Left lung (tissue), 10 donors: ENCODE results near the gene ADAMTS12. TPM values are rescaled to one million over a fixed set of nuclear protein-coding genes. Genes with fewer than 3 reads are reported as not detected.
A peak's percentile ranks its signal among the peaks of the same experiment; 100 is the strongest.

Experiments used
- ATAC-seq: fragments of 200-7000 bp; cut with Tn5 transposase; one replicate; pipeline ENCODE4 v1.9.1; 2020; ENCODE audit warnings: moderate library complexity
- DNase-seq, 4 donors: peaks; one replicate each; pipeline ENCODE4 v3.0.0-alpha.2; 2013 to 2020
- H3K27ac ChIP-seq, 2 donors: fragments of 200-600 bp; sonication (generic) in 1 of 2; one replicate each; pipeline versions ENCODE4 v1.5.0 to v1.8.0; 2020 to 2021
- H3K27me3 ChIP-seq, 2 donors: fragments of 200-600 bp; sonication (generic) in 1 of 2; one replicate each; pipeline versions ENCODE4 v1.5.0 to v1.8.0; 2020 to 2021
- H3K36me3 ChIP-seq, 2 donors: fragments of 200-600 bp; sonication (generic) in 1 of 2; one replicate each; pipeline versions ENCODE4 v1.5.0 to v1.8.0; 2020 to 2021
- H3K4me1 ChIP-seq, 2 donors: fragments of 200-600 bp; one replicate each; pipeline ENCODE4 v1.8.0; 2021
- H3K4me3 ChIP-seq, 2 donors: fragments of 200-600 bp; sonication (generic) in 1 of 2; one replicate each; pipeline versions ENCODE4 v1.5.0 to v1.8.0; 2020 to 2021; ENCODE audit warnings: mild to moderate bottlenecking in 1 of 2
- H3K9me3 ChIP-seq, 2 donors: fragments of 200-600 bp; sonication (generic) in 1 of 2; one replicate each; pipeline versions ENCODE4 v1.5.0 to v1.8.0; 2020 to 2021
- intact Hi-C, 2 donors: fragments of 100-400 bp; cut with DNase I; formaldehyde crosslinking; loops; one replicate each; pipeline versions ENCODE4 v1.11.2 to v1.14.2; 2022
- polyA plus RNA-seq, 6 donors: library from polyadenylated mRNA; unstranded; fragments of 120-200 nt; gene quantifications; one replicate each; pipeline ENCODE4 v1.2.1, GENCODE V29; 2013; ENCODE audit not compliant: insufficient read length in 6 of 6
- total RNA-seq, 2 donors: library from RNA; stranded (reverse); fragmentation: NEBNext Ultra II Directional; extraction: Animal tissue kit (Norgen Biotek cat#: 25700); gene quantifications; one replicate each; pipeline ENCODE4 v1.2.1, GENCODE V29; 2021
- TF ChIP-seq, protein P1 (sequence below), 2 donors: fragments of 200-600 bp; sonication (generic) in 1 of 2; IDR thresholded peaks; one replicate each; pipeline versions ENCODE4 v1.5.0 to v1.8.0; 2021; ENCODE audit warnings: antibody characterized with exemption in 2 of 2
- donor health status: DM: no; HTN: yes; CAD: no.
- donor health status: DM: no; HTN: no; CAD: no.

Gene ADAMTS12
- total and polyA plus RNA-seq, 8 donors = 11.6 to 59.1 (median 52.1) TPM

DNA sequence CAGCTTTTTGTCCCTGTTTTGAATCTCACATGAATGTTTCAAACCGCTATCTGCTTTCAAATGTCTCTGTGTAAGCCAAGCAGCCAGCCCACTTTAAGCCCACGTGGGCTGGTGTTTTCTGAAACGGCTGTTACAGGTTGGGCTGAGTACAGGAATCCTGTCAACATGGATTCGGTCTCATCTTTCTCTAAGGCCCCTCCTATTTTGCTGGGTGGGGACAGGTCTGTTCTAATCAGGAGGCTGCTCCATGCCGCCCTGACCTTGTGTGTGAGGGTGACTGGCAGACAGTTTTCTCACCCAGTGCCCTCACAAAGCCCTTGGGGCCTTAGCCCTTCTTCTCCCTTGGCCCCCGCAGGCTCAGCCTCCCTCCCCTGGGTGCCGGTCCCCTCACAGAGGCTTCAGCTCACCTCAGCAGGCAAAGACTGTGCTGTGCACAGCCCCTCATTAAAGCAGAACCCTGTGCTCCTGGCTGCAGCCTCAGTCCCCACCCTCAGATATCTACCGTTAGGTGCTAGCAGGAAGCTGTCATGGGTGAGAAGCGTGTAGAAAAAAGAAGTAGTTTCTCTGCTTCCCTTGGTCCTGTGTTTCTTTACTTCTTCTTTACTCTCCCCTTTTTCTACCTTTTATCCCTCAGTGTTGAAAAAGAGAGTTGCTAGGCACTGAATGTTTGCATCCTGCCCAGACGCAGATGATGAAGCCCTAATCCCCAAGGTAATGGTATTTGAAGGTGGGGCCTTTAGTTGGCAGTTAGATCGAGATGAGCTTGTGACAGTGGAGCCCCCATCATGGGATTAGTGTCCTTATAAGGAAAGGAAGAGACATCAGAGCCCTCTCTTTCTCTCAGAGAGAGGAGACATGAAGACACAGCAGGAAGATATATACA, 205.7 kb downstream of the ADAMTS12 start:
- Histone ChIP-seq H3K36me3 (no peaks in the 10 kb centered on the region), H3K4me1 (no peaks in the 10 kb centered on the region), H3K9me3 (no peaks in the 10 kb centered on the region), H3K27me3 (no peaks in the 10 kb centered on the region), H3K27ac (no peak overlapping the region), H3K4me3 (no peak overlapping the region)
- ATAC-seq (no peak), DNase-seq (peak in 1 of 4 donors; percentile 5)
- intact Hi-C loops = no loop called here
- TF ChIP-seq, protein P1, sequence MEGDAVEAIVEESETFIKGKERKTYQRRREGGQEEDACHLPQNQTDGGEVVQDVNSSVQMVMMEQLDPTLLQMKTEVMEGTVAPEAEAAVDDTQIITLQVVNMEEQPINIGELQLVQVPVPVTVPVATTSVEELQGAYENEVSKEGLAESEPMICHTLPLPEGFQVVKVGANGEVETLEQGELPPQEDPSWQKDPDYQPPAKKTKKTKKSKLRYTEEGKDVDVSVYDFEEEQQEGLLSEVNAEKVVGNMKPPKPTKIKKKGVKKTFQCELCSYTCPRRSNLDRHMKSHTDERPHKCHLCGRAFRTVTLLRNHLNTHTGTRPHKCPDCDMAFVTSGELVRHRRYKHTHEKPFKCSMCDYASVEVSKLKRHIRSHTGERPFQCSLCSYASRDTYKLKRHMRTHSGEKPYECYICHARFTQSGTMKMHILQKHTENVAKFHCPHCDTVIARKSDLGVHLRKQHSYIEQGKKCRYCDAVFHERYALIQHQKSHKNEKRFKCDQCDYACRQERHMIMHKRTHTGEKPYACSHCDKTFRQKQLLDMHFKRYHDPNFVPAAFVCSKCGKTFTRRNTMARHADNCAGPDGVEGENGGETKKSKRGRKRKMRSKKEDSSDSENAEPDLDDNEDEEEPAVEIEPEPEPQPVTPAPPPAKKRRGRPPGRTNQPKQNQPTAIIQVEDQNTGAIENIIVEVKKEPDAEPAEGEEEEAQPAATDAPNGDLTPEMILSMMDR (IDR thresholded peaks at IDR 0.05) = no peak

DNA sequence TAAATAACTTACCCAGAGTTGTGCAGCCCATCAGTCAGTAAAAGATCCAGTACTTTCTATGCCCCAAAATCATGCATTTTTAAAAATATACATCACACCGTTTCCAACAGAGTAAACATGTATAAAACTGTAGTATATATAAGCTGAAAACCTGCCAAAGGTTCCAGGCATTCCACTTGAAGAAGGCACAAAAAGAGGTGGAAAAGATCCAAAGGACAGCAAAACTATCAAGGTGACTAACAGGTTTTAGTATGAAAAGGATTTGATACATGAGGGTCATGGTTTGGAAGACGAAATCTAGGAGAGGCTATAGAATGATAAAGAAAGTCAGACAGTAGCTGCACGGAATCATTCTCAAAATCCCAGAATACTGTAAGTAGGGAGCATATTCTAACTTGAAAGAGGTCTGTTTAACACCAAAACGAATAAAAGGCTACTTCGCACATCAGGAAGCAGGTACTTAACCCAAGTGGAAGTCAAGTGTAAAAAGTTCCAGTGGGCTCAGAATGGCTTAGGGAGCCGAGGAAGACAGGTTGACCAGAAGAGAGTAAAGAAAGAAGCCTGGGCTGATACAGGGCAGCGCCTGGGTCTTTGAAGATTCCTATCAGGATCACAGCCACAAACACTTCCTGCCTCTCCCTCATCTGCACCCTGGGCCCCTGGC, 207.2 kb downstream of the ADAMTS12 start:
- Histone ChIP-seq H3K27ac (no peak overlapping the region), H3K36me3 (no peaks in the 10 kb centered on the region), H3K9me3 (no peaks in the 10 kb centered on the region), H3K4me3 (no peak overlapping the region), H3K4me1 (no peaks in the 10 kb centered on the region), H3K27me3 (no peaks in the 10 kb centered on the region)
- ATAC-seq = no peak
- TF ChIP-seq, protein P1 (IDR thresholded peaks at IDR 0.05) = no peak
- DNase-seq = no peak
- intact Hi-C loops = no loop called here

DNA sequence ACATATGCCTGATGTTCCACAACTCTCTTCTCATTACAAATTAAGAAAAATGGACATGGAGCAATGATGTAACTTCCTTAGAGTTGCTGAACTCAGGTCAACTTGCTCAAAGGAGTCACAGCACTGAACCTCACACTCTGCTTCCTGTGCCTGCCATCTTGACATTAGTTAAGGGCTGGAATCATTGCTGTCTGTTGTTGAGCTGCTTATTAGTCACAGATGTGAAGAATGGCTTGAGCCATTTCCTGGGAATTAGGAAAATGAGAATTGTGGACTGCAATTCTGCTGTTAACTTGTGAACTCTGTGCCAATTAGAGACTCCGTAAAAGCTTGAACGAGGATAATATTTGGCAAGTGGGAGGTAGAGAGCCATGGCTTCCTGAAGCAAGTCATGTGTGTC, 212.0 kb downstream of the ADAMTS12 start:
- Histone ChIP-seq H3K27ac (no peak overlapping the region), H3K9me3 (no peaks in the 10 kb centered on the region), H3K4me1 (no peaks in the 10 kb centered on the region), H3K36me3 (no peaks in the 10 kb centered on the region), H3K4me3 (no peak overlapping the region), H3K27me3 (no peaks in the 10 kb centered on the region)
- TF ChIP-seq, protein P1 (IDR thresholded peaks at IDR 0.05) = no peak
- intact Hi-C loops = no loop called here
- DNase-seq (no peak), ATAC-seq (no peak)

DNA sequence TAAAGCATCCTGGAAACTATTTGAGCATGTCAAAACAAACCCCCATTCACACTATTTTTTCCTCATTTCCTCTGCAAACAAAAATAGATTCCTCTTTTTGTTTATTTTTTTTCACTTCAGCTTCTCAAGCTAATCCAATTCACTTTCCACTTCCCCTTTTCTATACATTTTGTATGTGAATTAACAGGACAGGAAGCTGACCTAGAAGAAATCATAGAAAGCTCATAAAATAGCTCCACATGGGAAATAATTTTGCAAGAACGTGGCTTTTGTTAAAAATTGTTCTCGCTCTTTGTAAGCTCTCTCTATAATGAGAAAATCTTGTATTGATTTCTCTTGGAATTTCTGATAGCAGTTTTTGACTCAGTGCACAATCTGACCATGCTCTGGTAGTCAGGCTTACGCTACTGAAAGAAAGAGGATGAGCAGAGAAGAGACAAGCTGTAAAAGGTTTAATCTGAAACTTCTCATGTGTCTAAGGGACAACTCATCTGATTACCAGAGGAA, 215.8 kb downstream of the ADAMTS12 start:
- no peak for ATAC-seq
- intact Hi-C loops = no loop called here
- no peak overlapping the region for H3K27ac ChIP-seq
- peak in 1 of 4 donors; percentile 5 for DNase-seq
- TF ChIP-seq, protein P1 (IDR thresholded peaks at IDR 0.05) = no peak
- H3K9me3 ChIP-seq = no peaks in the 10 kb centered on the region
- no peaks in the 10 kb centered on the region for H3K36me3 ChIP-seq
- no peak overlapping the region for H3K4me3 ChIP-seq
- no peaks in the 10 kb centered on the region for H3K4me1 ChIP-seq
- H3K27me3 ChIP-seq = no peaks in the 10 kb centered on the region

DNA sequence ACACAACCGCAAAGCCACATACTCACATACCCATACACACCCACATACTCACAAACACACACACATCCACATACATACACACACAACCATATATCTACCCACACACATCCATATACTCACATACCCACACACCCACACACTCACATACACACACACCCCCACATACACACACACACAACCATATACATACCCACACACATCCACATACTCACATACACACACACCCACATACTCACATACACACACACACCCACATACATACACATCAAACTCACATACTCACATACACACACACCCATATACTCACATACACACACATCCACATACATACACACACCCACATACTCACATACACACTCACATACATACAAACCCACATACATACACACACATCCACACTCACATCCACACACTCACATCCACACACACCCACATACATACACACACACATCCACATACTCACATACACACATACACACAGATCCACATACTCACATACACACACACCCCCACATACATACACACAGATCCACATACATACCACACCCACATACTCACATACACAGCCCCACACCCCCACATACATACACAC, 220.0 kb downstream of the ADAMTS12 start:
- ATAC-seq = no peak
- H3K4me3 ChIP-seq = no peak overlapping the region
- no peaks in the 10 kb centered on the region for H3K27me3 ChIP-seq
- H3K36me3 ChIP-seq = no peaks in the 10 kb centered on the region
- TF ChIP-seq, protein P1 (IDR thresholded peaks at IDR 0.05) = no peak
- no peaks in the 10 kb centered on the region for H3K9me3 ChIP-seq
- intact Hi-C loops = no loop called here
- no peak for DNase-seq
- H3K4me1 ChIP-seq = no peaks in the 10 kb centered on the region
- H3K27ac ChIP-seq = no peak overlapping the region
